Measurements from ENCODE around the gene TMEM212.

TMEM212 gene

GRCh38 chr3:171847595-171848259 is 4.6 kb downstream of the TMEM212 start:
- Histone ChIP-seq H3K79me1 (ENCODE audit: low read depth, low read length) (no peaks in the 10 kb centered on the region), H2BK120ac (ENCODE audit: low read depth, low read length) (no peak overlapping the region), H3K36me3 (replicated peaks in 1 of 2; ENCODE audit: control insufficient read depth in 2 of 2, insufficient read depth in 2 of 2, low read length in 2 of 2) (no peaks in the 10 kb centered on the region), H2AK5ac (ENCODE audit: low read depth, low read length) (no peak overlapping the region), H2BK15ac (ENCODE audit: low read length) (no peak overlapping the region), H3K4me2 (ENCODE audit: insufficient read depth, low read length, poor library complexity, severe bottlenecking) (no peak overlapping the region), H3K4me3 (ENCODE audit: low read length in 2 of 2) (no peak overlapping the region), H3K4ac (ENCODE audit: low read length) (no peak overlapping the region), H2BK12ac (ENCODE audit: low read length) (no peak overlapping the region), H3K23ac (ENCODE audit: low read depth, low read length, poor library complexity) (no peak overlapping the region), H3K9me3 (replicated peaks in 1 of 2; ENCODE audit: control insufficient read depth in 2 of 2, insufficient read depth in 1 of 2, low read depth in 1 of 2, low read length in 2 of 2) (no peaks in the 10 kb centered on the region), H4K8ac (ENCODE audit: low read depth, low read length) (no peak overlapping the region), H3K14ac (ENCODE audit: low read length) (no peak overlapping the region), H3K18ac (ENCODE audit: low read length) (no peak overlapping the region), H3K27me3 (ENCODE audit: control insufficient read depth in 3 of 3, insufficient read depth in 3 of 3, low read depth in 1 of 3, low read length in 3 of 3) (no peaks in the 10 kb centered on the region), H3K27ac (replicated peaks; ENCODE audit: low read length) (no peak overlapping the region), H2AFZ (ENCODE audit: low read length) (no peak overlapping the region), H4K91ac (ENCODE audit: low read depth, low read length, poor library complexity) (no peak overlapping the region), H2BK5ac (ENCODE audit: low read length) (no peak overlapping the region), H3K4me1 (ENCODE audit: control insufficient read depth in 2 of 2, insufficient read depth in 1 of 2, low read depth in 1 of 2, low read length in 2 of 2) (peaks cover 3 to 23% of the 10 kb centered on the region in 2 donors), H3K9ac (ENCODE audit: low read depth, low read length, poor library complexity) (no peak overlapping the region)
- no CpG with 5 or more reads among the region's 3 CpGs for WGBS, 2 donors (ENCODE audit: extremely low coverage in 2 of 2, insufficient read length in 2 of 2, insufficient replicate concordance in 1 of 2)
- DNase-seq (ENCODE audit: low spot score): no peak

GRCh38 chr3:171849617-171850319 is 6.6 kb downstream of the TMEM212 start:
- Histone ChIP-seq H2AK5ac (ENCODE audit: low read depth, low read length) (no peak overlapping the region), H3K4me2 (ENCODE audit: insufficient read depth, low read length, poor library complexity, severe bottlenecking) (no peak overlapping the region), H2BK15ac (ENCODE audit: low read length) (no peak overlapping the region), H3K4me3 (ENCODE audit: low read length in 2 of 2) (no peak overlapping the region), H2AFZ (ENCODE audit: low read length) (no peak overlapping the region), H3K23ac (ENCODE audit: low read depth, low read length, poor library complexity) (no peak overlapping the region), H3K27me3 (ENCODE audit: control insufficient read depth in 3 of 3, insufficient read depth in 3 of 3, low read depth in 1 of 3, low read length in 3 of 3) (no peaks in the 10 kb centered on the region), H4K91ac (ENCODE audit: low read depth, low read length, poor library complexity) (no peak overlapping the region), H3K9ac (ENCODE audit: low read depth, low read length, poor library complexity) (no peak overlapping the region), H4K8ac (ENCODE audit: low read depth, low read length) (no peak overlapping the region), H3K4ac (ENCODE audit: low read length) (no peak overlapping the region), H3K36me3 (replicated peaks in 1 of 2; ENCODE audit: control insufficient read depth in 2 of 2, insufficient read depth in 2 of 2, low read length in 2 of 2) (no peaks in the 10 kb centered on the region), H3K14ac (ENCODE audit: low read length) (no peak overlapping the region), H2BK12ac (ENCODE audit: low read length) (no peak overlapping the region), H3K79me1 (ENCODE audit: low read depth, low read length) (no peaks in the 10 kb centered on the region), H3K4me1 (ENCODE audit: control insufficient read depth in 2 of 2, insufficient read depth in 1 of 2, low read depth in 1 of 2, low read length in 2 of 2) (peaks cover 0 to 17% of the 10 kb centered on the region in 2 donors), H3K27ac (replicated peaks; ENCODE audit: low read length) (no peak overlapping the region), H2BK5ac (ENCODE audit: low read length) (no peak overlapping the region), H3K18ac (ENCODE audit: low read length) (no peak overlapping the region), H2BK120ac (ENCODE audit: low read depth, low read length) (no peak overlapping the region), H3K9me3 (replicated peaks in 1 of 2; ENCODE audit: control insufficient read depth in 2 of 2, insufficient read depth in 1 of 2, low read depth in 1 of 2, low read length in 2 of 2) (peaks cover 3 to 14% of the 10 kb centered on the region in 2 donors)
- WGBS, 2 donors (ENCODE audit: extremely low coverage in 2 of 2, insufficient read length in 2 of 2, insufficient replicate concordance in 1 of 2): no CpG with 5 or more reads among the region's 6 CpGs
- no peak for DNase-seq (ENCODE audit: low spot score)

GRCh38 chr3:171850320-171850959 is 7.3 kb downstream of the TMEM212 start:
- no peak overlapping the region for H3K4me2 ChIP-seq (ENCODE audit: insufficient read depth, low read length, poor library complexity, severe bottlenecking)
- no peak overlapping the region for H3K4ac ChIP-seq (ENCODE audit: low read length)
- no peaks in the 10 kb centered on the region for H3K27me3 ChIP-seq (ENCODE audit: control insufficient read depth in 3 of 3, insufficient read depth in 3 of 3, low read depth in 1 of 3, low read length in 3 of 3)
- H2BK15ac ChIP-seq (ENCODE audit: low read length): no peak overlapping the region
- no peak overlapping the region for H4K91ac ChIP-seq (ENCODE audit: low read depth, low read length, poor library complexity)
- peak overlapping the region; percentile 17 for H2AFZ ChIP-seq (ENCODE audit: low read length)
- H3K18ac ChIP-seq (ENCODE audit: low read length): no peak overlapping the region
- H3K4me3 ChIP-seq (ENCODE audit: low read length in 2 of 2): no peak overlapping the region
- H2AK5ac ChIP-seq (ENCODE audit: low read depth, low read length): no peak overlapping the region
- no peak overlapping the region for H2BK5ac ChIP-seq (ENCODE audit: low read length)
- peaks cover 0 to 17% of the 10 kb centered on the region in 2 donors for H3K4me1 ChIP-seq (ENCODE audit: control insufficient read depth in 2 of 2, insufficient read depth in 1 of 2, low read depth in 1 of 2, low read length in 2 of 2)
- no peak overlapping the region for H3K14ac ChIP-seq (ENCODE audit: low read length)
- no peak overlapping the region for H2BK12ac ChIP-seq (ENCODE audit: low read length)
- DNase-seq (ENCODE audit: low spot score): no peak
- no peak overlapping the region for H4K8ac ChIP-seq (ENCODE audit: low read depth, low read length)
- H2BK120ac ChIP-seq (ENCODE audit: low read depth, low read length): no peak overlapping the region
- H3K9me3 ChIP-seq (replicated peaks in 1 of 2; ENCODE audit: control insufficient read depth in 2 of 2, insufficient read depth in 1 of 2, low read depth in 1 of 2, low read length in 2 of 2): peaks cover 3 to 19% of the 10 kb centered on the region in 2 donors
- no peak overlapping the region for H3K27ac ChIP-seq (replicated peaks; ENCODE audit: low read length)
- no CpG with 5 or more reads among the region's 6 CpGs for WGBS, 2 donors (ENCODE audit: extremely low coverage in 2 of 2, insufficient read length in 2 of 2, insufficient replicate concordance in 1 of 2)
- no peak overlapping the region for H3K23ac ChIP-seq (ENCODE audit: low read depth, low read length, poor library complexity)
- no peak overlapping the region for H3K9ac ChIP-seq (ENCODE audit: low read depth, low read length, poor library complexity)
- no peaks in the 10 kb centered on the region for H3K79me1 ChIP-seq (ENCODE audit: low read depth, low read length)
- no peaks in the 10 kb centered on the region for H3K36me3 ChIP-seq (replicated peaks in 1 of 2; ENCODE audit: control insufficient read depth in 2 of 2, insufficient read depth in 2 of 2, low read length in 2 of 2)

Measured in neuronal stem cell (in vitro differentiated cells).